Cortex of kidney (tissue), 1 donor: Measurements from ENCODE around the gene PDE4D.
"Not testable (repeated sequence)": the region's sequence is repeated elsewhere in the genome, so short reads cannot be mapped to it uniquely, and the experiment has no call there.

Experiments
- DNase-seq: peaks from one replicate; lab custom pipeline; 2025; lab: John Stamatoyannopoulos, UW

Gene PDE4D

GRCh38 chr5:59799668-59800346, 93.7 kb downstream of the PDE4D start:
- no peak for DNase-seq

DNA sequence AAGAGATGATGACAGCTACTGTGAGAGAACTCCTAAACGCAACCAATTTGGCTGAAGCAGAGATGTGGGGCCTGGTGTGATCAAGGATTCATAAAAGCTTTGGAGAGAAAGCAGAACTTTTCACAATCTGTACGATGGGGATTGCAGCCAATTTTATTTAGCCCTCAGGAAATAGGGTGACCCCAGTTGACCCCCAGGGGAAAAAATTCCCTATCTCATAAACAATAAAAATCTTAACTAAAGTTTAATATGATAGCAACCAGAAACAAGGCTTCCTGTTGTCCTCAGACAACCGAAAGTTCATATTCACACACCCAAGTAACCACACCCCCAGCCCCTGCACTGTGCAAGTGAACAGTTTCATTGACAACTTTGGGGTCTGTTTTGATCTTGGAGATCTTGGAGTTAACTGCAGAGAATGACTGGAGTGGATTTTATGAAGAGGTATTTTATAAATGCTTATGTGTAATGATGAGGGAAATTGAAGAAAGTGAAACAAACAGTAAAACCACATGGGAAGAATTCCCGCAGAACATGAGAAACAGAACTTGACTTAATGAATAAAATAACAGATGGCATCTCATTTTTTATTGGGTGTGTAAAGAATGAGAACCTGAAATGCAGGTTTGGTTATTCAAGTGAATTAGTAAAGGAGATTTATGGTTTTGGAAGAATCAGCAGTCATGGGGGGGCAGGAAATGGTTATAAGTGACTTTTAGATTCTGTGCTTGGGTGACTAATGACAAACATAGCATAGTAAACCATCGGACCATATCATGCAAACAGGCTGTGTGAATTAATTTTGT, 94.5 kb downstream of the PDE4D start:
- no peak for DNase-seq

GRCh38 chr5:59795141-59795540, 98.4 kb downstream of the PDE4D start:
- DNase-seq, result no peak

DNA sequence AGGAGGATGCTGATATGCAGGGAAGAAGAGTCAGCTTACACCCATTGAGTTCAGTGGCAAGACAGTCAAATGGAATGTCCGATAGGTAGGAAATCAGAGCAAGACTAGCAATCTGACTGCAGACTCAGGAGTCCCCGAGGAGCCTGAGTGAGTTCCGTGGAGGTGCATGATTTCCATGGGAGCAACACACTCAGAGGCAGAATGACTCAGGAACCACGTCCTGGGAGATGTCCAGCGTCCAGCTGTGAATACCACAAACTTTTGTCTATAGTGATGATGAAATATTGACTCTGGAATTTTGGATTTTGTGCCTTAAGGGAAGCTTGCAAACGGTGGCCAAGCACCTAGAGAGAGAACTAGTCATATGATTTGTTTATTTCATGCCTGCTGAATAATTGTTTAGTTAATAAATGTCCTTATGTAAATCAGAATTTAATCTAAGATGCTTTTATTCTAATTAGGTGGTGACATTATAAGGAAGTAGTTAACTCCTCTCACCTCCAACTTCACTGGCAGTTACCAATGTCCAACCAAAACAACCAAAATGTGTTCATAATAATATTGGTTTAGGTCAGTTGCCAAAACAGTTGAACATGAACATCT, 100.4 kb downstream of the PDE4D start:
- no peak for DNase-seq

DNA sequence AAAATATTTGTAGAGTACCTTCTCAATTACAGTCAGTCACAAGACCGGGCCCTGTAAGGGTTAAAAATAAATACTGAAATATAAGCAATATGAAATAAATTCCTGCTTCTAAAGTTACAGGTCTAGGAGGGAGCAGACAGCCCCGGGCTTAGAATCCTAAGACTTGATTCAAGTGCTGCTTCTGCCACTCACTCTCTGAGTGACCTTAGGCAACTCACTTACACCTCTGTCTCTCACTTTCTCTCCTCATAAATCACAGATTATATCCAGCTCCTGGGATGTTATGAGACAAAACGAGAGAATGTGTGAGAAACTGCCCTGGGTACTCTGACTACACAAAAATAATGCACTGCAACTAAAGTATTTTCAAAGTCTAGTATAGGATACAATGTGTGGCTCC, 101.9 kb downstream of the PDE4D start:
- DNase-seq, result no peak

- DNase-seq, result no peak
Measured at GRCh38 chr5:59790776-59791475, 102.6 kb downstream of the PDE4D start.

DNA sequence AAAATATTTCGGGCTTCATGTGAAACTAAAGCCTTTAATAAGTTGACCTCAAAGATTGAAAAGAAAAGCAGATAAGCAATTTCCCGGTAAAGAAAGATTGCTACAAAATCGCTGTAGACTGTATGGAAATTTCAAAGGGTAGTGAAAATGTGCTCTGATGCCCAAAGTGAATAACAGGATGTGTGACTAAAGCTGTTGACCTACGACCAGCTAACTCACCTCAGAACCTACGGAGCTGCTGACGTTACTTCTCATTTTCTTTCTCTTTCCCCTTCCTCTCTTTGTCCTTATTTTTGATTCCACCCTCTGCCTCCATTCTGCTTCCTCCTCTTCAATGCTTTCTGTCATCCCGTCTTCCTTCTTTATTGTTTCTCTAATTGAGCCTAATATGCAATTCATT, 103.2 kb downstream of the PDE4D start:
- no peak for DNase-seq

DNA sequence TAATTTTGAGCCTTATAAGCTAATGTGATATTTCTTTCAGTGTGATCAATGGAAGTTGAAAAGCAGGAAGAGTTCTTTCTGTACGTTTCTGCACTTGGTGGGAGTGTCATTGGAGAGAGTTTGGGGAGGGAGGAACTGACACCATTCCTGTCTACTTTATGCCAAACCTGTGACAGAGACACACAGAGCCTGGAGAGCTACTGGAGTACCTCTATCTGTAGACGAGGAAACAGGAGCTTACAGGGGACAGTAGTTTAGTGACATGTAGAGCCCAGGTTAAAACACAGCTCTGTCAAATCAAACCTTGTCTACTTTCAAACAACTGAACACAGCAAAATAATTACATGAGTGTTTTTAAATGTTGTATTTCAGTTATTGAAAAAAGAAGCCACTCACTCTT, 103.6 kb downstream of the PDE4D start:
- DNase-seq, result no peak

GRCh38 chr5:59789197-59789596, 104.3 kb downstream of the PDE4D start:
- DNase-seq, result no peak

DNA sequence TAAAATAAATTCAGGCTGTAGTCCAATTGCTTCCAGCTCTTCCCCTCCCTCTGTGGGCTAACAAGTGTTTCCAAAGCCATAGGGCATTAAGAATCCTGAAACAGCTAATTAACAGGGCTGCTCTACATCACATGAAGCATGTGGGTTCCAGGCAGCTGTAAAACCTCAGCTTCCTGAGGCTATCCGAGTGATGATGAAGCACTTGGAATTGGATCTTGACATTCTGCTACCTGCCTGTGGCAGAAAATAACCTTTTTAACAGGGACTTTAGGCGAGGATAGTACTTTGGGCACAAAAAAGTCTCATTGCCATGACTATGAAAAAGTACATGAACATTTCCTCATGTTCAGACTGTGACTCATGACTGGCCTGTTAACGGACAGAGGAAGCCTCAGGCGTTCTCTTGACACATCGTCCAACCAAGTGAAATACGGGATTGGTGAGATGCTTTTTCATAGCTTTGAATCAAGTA, 107.2 kb downstream of the PDE4D start:
- DNase-seq, result no peak

DNA sequence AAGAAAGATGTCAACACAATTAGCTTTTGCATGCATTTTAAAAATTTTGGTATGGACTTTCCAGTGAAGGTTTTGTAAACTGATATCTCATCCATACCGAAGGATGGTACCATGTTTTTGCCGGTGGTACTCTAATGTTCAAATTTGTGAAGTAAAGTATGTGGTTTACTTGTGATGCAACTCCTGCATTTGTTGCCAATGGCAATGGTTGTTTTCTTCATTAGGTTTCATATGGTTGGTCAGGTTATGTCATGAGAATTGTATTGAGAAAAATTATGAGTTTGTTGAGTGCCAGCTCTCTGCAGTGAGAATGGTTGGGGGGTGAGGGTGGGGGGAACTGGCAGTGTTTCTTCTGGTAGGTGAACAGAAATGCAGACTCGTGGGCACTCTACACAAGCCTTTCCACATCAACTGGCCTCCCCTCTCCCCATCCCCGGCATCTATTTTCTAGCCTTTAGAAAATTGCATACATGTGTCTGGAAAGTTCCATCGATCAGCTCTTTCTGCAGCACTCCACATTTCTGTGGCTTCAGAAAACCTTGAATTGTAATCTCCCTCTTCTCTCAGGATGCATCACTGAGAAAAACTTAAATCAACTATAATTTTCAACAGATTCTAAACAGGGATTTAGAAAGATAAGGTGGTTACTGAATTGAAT, 107.7 kb downstream of the PDE4D start:
- no peak for DNase-seq

DNA sequence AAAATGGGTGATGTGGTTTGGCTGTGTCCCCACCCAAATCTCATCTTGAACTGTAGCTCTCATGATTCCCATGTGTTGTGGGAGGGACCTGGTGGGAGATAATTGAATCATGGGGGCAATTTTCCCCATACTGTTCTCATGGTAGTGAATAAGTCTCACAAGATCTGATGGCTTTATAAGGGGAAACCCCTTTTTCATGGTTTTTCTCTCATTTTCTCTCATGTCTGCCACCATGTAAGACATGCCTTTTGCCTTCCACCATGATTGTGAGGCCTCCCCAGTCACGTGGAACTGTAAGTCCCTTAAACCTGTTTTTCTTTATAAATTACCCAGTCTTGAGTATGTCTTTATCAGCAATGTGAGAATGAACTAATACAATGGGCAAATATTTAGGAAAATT, 108.8 kb downstream of the PDE4D start:
- not testable (repeated sequence) for DNase-seq

DNA sequence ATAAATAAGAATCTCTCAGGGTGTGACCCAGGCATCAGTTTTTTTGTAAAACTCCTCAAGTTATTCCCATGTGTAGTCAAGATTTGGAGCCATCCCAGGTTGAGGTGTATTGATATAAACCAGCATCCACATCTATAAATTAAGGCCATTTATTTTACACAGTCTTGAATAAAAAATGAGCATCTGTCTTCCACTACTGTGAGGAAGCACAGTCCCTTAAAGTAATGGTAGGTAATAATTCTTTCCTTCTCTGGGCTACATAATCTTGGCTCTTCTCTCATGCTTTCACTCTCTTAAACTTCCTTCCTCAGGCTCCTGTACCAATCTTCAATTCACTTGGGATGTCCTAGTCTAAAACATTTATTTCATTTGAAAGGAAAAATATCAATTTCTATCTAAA, 110.3 kb downstream of the PDE4D start:
- no peak for DNase-seq

GRCh38 chr5:59782856-59783255, 110.7 kb downstream of the PDE4D start:
- DNase-seq, result no peak

- DNase-seq, result no peak
Measured at GRCh38 chr5:59779453-59779852, 114.1 kb downstream of the PDE4D start.

DNA sequence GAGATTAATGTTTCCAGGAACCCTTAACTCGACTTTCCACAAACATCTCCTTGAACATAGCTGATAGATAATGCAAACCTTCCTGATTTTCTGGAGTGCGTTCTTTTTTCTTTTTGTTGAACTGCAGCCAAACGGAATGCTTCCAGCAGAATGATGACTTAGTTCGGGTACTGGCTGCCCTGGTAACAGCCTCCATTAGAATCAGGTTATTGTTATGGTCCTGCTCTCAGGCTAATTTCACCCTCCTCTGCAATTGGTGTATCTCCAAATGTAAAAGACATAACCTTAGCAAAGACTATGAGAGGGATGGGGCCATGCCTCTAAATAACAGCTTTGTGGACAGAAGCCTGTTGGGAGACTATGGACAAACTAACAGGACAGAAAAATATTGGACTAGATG, 116.5 kb downstream of the PDE4D start:
- no peak for DNase-seq

DNA sequence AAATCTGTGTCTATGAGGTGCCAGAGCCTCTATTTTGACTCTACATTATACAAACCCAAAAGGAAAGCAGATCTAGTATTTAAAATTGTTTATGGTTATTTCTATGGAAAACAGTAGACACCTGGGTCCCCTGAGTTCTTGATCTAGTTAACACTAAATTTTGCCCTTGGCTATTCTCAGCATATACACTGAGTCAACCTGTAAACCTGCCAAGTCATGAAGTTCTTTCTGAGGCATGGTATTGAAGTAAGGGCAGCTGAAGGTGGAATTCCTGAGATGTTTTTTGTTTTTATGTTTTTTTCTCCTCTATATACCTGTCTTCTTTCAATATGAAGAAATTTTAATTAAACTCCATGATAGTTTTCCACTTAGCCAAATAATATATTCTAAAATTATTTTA, 120.2 kb downstream of the PDE4D start:
- no peak for DNase-seq

DNA sequence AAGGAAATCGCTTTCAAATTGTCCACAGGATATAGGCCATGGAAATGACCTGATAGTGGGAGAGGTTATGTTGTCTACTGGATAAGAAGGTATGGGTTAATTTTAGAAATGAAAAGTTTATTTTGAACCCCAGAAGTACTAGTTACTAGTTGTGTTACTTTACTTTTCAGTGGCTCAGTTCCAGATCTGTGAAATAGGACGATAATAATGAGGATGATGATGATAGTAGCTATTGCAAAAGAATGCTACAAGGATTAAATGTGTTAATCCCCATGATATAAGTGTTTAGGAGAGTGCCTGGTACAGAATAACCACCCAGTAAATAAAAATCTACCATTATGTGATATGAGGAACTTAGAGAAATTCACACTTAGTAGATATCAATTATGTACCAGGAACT, 120.8 kb downstream of the PDE4D start:
- no peak for DNase-seq

DNA sequence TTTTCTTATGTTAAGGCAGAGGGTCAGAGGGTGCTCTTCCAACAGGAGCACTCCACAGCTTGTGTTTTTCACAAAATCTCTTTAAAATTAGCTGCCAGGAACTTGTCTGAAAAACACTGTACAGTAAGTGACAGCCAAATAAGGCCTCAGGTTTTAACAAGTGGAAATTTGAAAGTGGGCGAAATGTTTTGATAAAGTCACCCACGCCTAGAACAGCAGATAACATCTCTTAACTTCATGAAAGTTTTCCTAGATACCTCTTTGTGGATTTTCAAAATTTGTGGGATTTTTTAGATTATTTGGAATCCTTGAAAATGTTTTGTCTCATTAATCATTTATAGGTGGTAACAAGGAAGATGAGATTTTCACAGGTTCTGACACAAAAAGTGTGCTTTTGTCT, 121.3 kb downstream of the PDE4D start:
- DNase-seq, result no peak

DNA sequence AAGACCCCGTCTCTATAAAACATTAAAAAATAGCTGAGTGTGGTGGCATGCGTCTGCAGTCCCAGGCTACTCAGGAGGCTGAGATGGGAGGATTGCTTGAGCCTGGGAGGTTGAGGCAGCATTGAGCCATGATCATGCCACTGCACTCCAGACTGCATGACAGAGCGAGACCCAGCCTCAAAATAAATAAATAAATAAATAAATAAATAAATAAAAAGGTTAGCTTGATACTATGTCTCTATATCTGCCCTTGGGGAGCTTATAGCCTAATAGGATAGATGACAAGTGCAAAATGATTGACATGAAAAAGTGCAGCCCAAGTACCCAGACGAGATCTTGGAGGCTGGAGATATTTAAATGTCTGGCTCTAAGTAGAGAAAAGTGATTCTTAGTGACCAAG, 122.6 kb downstream of the PDE4D start:
- no peak for DNase-seq

DNA sequence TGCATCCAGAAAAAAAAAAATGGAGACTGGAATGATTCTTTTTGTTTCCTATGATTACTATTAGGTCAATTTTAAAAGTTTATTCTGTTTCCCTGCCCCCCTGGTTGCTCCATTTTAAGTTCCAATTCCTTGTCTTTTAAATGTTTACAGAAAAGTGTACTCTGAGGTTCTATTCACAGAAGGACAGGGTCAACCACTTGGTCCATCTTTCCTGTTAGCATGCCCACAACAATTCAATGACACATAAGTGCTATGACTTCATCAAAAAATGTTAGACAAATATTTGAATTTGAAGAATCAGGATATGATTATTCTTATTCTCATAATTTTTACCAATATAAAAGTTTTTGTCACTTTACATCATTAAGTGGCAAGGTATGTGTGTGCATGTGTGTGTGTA, 123.7 kb downstream of the PDE4D start:
- DNase-seq, result no peak

- DNase-seq, result no peak
Measured at GRCh38 chr5:59769041-59769360, 124.5 kb downstream of the PDE4D start.
